ENCODE measurements around the gene BNC2.

- TF ChIP-seq CTCF (IDR thresholded peaks at IDR 0.05) (no peak), POLR2A (IDR thresholded peaks at IDR 0.05) (no peak)
These were observed 484.9 kb downstream of the BNC2 start for GRCh38 chr9:16385590-16385989.
